GM18861 (cell line): ENCODE data around the gene IQCE.

ENCODE experiments used
- ATAC-seq: cut with Tn5 transposase; IDR thresholded peaks from one replicate; pipeline ENCODE4 v1.9.1; 2021; ENCODE audit not compliant: unreplicated experiment

The IQCE gene

GRCh38 chr7:2644220-2644561 is 85.4 kb downstream of the IQCE start:
- no peak for ATAC-seq

GRCh38 chr7:2644562-2645273 is 85.9 kb downstream of the IQCE start:
- peak; percentile 18 for ATAC-seq

- ATAC-seq = peak; percentile 59
These were observed 86.6 kb downstream of the IQCE start for GRCh38 chr7:2645274-2645868.

- ATAC-seq = no peak
These were observed 87.5 kb downstream of the IQCE start for GRCh38 chr7:2646336-2646679.

GRCh38 chr7:2646680-2647571 is 88.1 kb downstream of the IQCE start:
- ATAC-seq = no peak

- no peak for ATAC-seq
These were observed 88.9 kb downstream of the IQCE start for GRCh38 chr7:2647594-2648172.

- ATAC-seq = no peak
These were observed 90.5 kb downstream of the IQCE start for GRCh38 chr7:2649139-2649838.

GRCh38 chr7:2649991-2650390 is 91.2 kb downstream of the IQCE start:
- no peak for ATAC-seq

- no peak for ATAC-seq
These were observed 91.7 kb downstream of the IQCE start for GRCh38 chr7:2650451-2650850.

GRCh38 chr7:2651336-2651735 is 92.6 kb downstream of the IQCE start:
- no peak for ATAC-seq

GRCh38 chr7:2651847-2652735 is 93.3 kb downstream of the IQCE start:
- ATAC-seq = no peak

GRCh38 chr7:2652736-2653060 is 93.9 kb downstream of the IQCE start:
- no peak for ATAC-seq

- ATAC-seq = no peak
These were observed 95.3 kb downstream of the IQCE start for GRCh38 chr7:2654059-2654458.

- ATAC-seq = no peak
These were observed 97.3 kb downstream of the IQCE start for GRCh38 chr7:2655870-2656614.

- ATAC-seq = no peak
These were observed 98.4 kb downstream of the IQCE start for GRCh38 chr7:2657208-2657607.

GRCh38 chr7:2657920-2658671 is 99.3 kb downstream of the IQCE start:
- no peak for ATAC-seq

GRCh38 chr7:2658941-2659340 is 100.2 kb downstream of the IQCE start:
- ATAC-seq = no peak

GRCh38 chr7:2659556-2660358 is 101.0 kb downstream of the IQCE start:
- ATAC-seq = no peak
